Gastroesophageal sphincter (tissue), 3 donors: ENCODE measurements around the gene PF4V1.

Experiments
- CTCF ChIP-seq, 4 experiments: fragments of 200-600 bp in 2 of 4; fragments of 450-650 bp in 2 of 4; sonication (generic) in 1 of 4; IDR thresholded peaks; one replicate each; pipeline ENCODE4 v1.5.1; 2017 to 2019; ENCODE audit warnings: antibody characterized with exemption in 4 of 4, mild to moderate bottlenecking in 2 of 4, moderate library complexity in 2 of 4
- POLR2A ChIP-seq, 2 donors: fragments of 450-650 bp; IDR thresholded peaks; one replicate each; pipeline ENCODE4 v1.6.1; 2017; ENCODE audit warnings: antibody characterized with exemption in 2 of 2, mild to moderate bottlenecking in 2 of 2, moderate library complexity in 1 of 2
- POLR2AphosphoS5 ChIP-seq: sonication (generic); formaldehyde crosslinking; IDR thresholded peaks from one replicate; pipeline ENCODE4 v1.6.1; 2017; ENCODE audit warnings: antibody characterized with exemption

- TF ChIP-seq CTCF (IDR thresholded peaks at IDR 0.05) (no peak), POLR2AphosphoS5 (no peak), POLR2A (IDR thresholded peaks at IDR 0.05) (no peak)
These were observed 17.2 kb downstream of the PF4V1 start for GRCh38 chr4:73870260-73870659.
